Raji (cell line): ENCODE measurements around the gene CTIF.

Source experiments
- POLR2A ChIP-seq: IDR thresholded peaks from 2 replicates; pipeline ENCODE4 v1.6.1; 2011; ENCODE audit warnings: low read depth, low read length, control low read depth; ENCODE audit not compliant: insufficient read depth

The CTIF gene

DNA sequence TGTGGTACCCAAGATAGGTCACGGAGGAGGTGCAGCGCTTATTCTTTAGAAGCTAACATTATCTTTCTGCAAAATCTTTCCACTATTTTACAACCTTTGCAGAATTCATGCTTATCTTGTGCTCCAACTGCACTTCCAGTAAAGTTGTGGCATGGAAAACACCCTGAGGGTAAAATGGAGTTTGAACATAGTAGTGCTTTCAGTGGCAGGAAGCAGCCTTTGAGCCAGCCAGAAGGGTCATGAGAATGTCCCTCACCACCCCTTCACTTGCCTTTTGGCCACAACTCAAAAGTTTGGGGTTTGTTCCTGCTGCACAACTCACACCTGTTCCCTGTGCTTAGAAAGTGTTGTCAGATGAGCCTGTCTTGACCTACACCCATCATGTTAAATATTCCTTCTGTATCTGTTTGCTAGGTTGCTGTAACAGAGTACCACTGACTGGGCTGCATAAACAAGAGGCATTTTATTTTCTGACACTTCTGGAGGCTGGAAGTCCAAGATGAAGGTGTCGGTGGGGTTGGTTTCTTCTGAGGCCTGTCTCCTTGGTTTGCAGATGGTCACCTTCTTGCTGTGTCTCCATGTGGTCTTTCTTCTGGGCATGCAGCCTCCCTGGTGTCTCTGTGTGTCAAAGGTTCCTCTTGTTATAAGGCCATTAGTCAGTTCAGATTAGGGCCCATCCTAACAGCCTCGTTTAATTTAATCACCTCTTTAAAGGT is 217.8 kb downstream of the CTIF start:
- no peak for TF ChIP-seq POLR2A

- TF ChIP-seq POLR2A, result no peak
These were observed 218.5 kb downstream of the CTIF start for GRCh38 chr18:48757367-48757766.

GRCh38 chr18:48757906-48758305 is 219.1 kb downstream of the CTIF start:
- TF ChIP-seq POLR2A, result no peak

- no peak for TF ChIP-seq POLR2A
These were observed 222.8 kb downstream of the CTIF start for GRCh38 chr18:48761582-48761981.

DNA sequence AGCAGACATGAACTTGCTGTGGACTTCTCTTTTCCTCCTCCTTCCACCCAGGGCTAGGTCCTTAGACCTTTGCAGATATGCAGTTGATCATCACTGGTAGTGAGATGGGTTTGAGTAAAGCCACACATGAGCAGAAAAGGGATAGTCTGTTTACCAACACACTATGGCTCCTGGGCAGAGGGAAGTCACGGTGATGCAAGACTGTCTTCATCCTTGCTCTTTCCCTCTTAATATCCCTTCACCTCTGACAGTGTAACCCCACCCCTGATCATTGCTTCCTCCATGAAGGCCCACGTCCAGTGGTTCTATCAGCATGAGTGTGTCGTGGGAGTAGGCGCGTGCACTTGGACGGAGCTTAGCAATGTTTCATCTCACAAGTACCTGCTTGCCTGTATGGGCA is 223.2 kb downstream of the CTIF start:
- no peak for TF ChIP-seq POLR2A

- no peak for TF ChIP-seq POLR2A
These were observed 224.2 kb downstream of the CTIF start for GRCh38 chr18:48762836-48763718.

GRCh38 chr18:48763719-48764100 is 224.9 kb downstream of the CTIF start:
- no peak for TF ChIP-seq POLR2A

DNA sequence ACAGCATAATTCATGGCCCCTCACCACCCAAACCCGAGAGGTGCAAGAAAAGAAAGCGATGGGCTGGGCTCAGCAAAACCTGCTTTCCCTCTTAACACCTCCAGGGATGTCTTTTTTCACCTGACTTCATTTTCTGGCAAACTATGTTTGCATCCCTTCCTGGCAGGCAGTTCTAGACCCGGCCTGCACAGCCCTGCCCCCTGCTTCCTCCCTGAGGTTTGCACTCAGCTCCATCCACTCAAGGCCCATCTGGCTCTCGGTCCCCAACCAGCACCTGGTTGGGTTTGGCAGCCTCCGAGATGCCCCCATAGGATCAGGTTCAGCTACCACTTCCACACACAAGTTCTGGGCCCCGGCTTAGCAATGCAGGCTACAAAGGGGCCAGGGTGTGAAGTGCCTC is 226.2 kb downstream of the CTIF start:
- no peak for TF ChIP-seq POLR2A

DNA sequence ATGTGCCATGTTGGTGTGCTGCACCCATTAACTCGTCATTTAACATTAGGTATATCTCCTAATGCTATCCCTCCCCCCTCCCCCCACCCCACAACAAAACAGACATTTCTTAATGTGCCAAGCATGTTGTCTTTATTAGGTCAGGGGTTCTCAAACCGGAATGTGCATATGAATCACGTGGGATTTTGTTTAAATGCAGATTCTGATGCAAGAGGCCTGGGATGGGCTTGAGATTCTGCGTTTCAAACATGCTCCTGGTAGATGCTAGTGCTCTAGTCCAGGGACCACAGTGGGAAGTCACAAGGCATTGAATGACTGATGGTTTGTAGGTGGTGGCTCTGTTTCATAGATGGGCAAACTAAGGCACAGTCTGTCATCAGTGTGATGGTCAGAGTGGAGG is 227.2 kb downstream of the CTIF start:
- TF ChIP-seq POLR2A, result no peak

GRCh38 chr18:48766487-48766886 is 227.7 kb downstream of the CTIF start:
- TF ChIP-seq POLR2A, result no peak

DNA sequence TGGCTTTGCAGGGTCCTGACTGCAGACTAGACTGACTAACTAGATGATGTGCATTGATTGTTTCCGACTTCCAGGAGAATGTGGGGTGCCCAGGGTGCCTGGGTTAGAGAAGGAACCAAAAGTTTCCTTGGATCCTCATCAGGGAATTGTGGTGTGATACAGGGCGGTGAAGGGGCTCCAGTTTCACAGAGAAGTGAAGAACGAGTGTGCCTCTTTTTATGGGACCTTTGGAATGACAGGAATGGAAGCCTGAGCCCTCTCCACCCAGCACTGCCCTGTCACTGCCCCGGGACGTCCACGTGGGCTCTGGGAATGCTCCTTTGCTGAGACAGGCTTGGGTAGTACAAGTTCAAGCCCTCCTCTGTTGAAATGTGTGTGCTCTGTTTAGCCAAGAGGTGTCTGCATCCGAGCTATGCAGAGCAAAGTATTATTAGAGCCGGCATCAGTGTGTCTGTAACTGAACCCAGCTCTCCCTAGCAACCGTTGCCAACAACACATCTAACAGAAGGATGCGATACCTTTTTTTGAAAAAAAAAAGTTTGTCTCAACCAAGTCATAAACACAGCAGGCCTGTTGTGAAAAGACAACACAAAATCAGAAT is 228.4 kb downstream of the CTIF start:
- TF ChIP-seq POLR2A, result no peak

DNA sequence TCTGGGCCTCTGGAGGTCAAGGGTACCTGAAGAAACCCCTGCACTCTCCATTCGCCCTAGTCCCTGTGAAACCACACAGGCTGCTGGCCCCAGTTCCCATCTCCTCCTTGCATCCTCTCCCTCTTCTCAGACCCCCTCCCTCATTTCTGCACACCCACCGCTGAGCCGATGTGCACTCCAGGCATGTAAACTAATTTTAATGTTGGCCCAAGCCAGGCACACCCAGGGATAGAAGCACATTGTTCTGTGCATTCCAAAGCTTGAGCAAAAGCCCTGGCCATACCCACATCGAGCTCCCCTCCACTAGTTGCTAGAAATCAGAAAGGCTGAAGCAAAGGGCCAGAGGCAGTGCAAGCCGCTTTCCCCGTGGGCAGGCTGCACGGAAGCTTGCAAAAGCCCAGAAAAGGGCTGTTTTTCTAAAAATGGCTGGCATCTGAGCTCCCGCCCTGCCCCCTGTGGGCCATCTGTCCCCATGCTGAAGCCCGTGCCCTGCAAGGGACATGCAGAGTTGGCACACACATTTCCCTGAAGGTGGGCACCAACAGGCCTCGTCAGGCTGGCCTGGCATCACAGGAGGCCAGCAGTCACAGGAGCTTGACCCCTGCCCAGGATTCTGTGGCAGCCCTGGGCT is 230.3 kb downstream of the CTIF start:
- no peak for TF ChIP-seq POLR2A

- no peak for TF ChIP-seq POLR2A
These were observed 231.4 kb downstream of the CTIF start for GRCh38 chr18:48770243-48770642.

DNA sequence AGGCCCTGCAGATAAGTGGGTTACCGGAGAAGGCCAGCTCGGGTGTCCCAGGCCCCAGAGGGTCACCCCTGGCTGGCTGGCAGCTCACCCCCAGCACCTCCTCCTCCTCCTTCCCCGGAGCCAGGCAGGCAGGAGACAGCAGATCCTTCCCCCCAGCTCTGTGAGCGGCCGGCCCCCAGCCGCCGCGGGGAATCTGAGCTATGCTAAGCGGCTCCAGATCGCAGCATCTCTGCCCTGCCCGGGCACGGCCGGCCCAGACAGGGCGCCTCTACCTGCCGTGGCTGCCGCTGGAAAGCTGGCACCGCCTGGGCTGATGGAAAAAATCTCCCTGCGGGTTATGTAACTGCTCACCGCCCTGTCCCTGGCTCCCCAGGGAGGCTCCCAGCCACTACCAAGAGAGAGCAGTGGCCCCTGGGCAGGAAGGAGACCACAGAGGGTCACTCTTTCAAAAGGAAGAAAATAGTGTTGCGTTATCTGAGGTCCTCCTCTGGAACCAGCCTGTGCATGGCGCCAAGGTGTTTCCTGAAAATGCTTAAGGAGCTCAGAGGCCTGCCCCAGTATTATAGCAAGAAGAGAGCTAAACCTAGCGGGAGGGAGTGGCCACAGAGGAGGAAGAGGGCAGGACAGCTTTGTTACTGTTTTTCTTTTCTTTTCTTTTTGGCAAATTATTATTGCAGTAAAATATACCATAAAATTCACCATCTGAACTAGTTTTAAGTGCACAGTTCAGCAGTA is 233.0 kb downstream of the CTIF start:
- TF ChIP-seq POLR2A, result no peak

DNA sequence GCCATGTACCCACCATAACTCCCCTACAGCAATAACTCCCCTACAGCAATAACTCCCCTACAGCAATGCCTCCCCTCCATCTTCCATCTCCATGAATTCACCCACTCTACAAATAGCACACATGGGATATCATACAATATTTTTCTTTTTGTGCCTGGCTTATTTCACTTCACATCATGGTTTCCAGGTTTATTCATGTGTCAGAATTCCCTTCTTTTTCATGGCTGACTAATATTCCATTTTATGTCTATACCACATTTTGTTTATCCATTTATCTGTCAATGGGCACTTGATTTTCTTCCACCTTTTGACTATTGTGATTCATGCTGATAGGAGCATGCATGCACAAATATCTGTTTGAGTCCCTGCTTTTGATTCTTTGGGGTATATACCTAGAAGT is 233.6 kb downstream of the CTIF start:
- no peak for TF ChIP-seq POLR2A
